Tibial artery (tissue), 4 donors: ENCODE data around the gene EDN2.

Source experiments
- DNase-seq, 2 donors: peaks; one replicate each; pipeline ENCODE4 v3.0.0-alpha.2; 2019
- H3K27ac ChIP-seq, 2 donors: fragments of 200-600 bp; sonication (generic) in 1 of 2; 1 replicate in 1 of 2; 2 replicates in 1 of 2; pipeline ENCODE4 v1.5.1; 2018 to 2019; ENCODE audit warnings: mild to moderate bottlenecking in 1 of 2
- H3K27me3 ChIP-seq, 2 donors: fragments of 200-600 bp; sonication (generic) in 1 of 2; one replicate each; pipeline versions ENCODE4 v1.5.1 to v1.6.0; 2016 to 2019
- H3K36me3 ChIP-seq, 3 donors: fragments of 200-600 bp; sonication (generic) in 2 of 3; one replicate each; pipeline ENCODE4 v1.5.1; 2016 to 2019; ENCODE audit warnings: mild to moderate bottlenecking in 2 of 3
- H3K4me1 ChIP-seq, 4 donors: fragments of 200-600 bp; sonication (generic) in 2 of 4; 1 replicate in 3 of 4; 2 replicates in 1 of 4; pipeline ENCODE4 v1.5.1; 2016 to 2019
- H3K4me3 ChIP-seq, 2 donors: fragments of 200-600 bp; sonication (generic) in 1 of 2; 1 replicate in 1 of 2; 2 replicates in 1 of 2; pipeline ENCODE4 v1.5.1; 2018 to 2019; ENCODE audit warnings: mild to moderate bottlenecking in 2 of 2
- H3K9me3 ChIP-seq, 3 donors: fragments of 200-600 bp; sonication (generic) in 1 of 3; one replicate each; pipeline ENCODE4 v1.5.1; 2016 to 2019
- CTCF ChIP-seq, 2 experiments: fragments of 200-600 bp in 1 of 2; fragments of 450-650 bp in 1 of 2; IDR thresholded peaks; one replicate each; pipeline ENCODE4 v1.5.1; 2017 to 2019; ENCODE audit warnings: antibody characterized with exemption in 2 of 2, mild to moderate bottlenecking in 1 of 2, moderate library complexity in 1 of 2
- intact Hi-C: fragments of 100-400 bp; cut with DNase I; formaldehyde crosslinking; loops from one replicate; pipeline ENCODE4 v1.15.0; 2023; ENCODE audit warnings: low total_unique reads

EDN2 gene

GRCh38 chr1:41510531-41511238, 26.2 kb upstream of the EDN2 start:
- no peak for TF ChIP-seq CTCF (IDR thresholded peaks at IDR 0.05)

GRCh38 chr1:41509270-41509671, 24.8 kb upstream of the EDN2 start:
- no peak for TF ChIP-seq CTCF (IDR thresholded peaks at IDR 0.05)
- Histone ChIP-seq H3K4me3 (no peak overlapping the region), H3K27ac (no peak overlapping the region), H3K36me3 (peaks cover 0 to 32% (median 0%) of the 10 kb centered on the region in 3 donors), H3K9me3 (no peaks in the 10 kb centered on the region), H3K27me3 (no peaks in the 10 kb centered on the region), H3K4me1 (peaks cover 0 to under 1% (median 0%) of the 10 kb centered on the region in 4 donors)
- DNase-seq = no peak
- intact Hi-C loops = no loop called here

More at GRCh38 chr1:41510531-41511238, 26.2 kb upstream of the EDN2 start:
- DNase-seq = no peak
- Histone ChIP-seq H3K27ac (no peak overlapping the region), H3K9me3 (no peaks in the 10 kb centered on the region), H3K36me3 (peaks cover 0 to 32% (median 0%) of the 10 kb centered on the region in 3 donors), H3K4me1 (peaks cover 0 to 15% (median 6%) of the 10 kb centered on the region in 4 donors), H3K27me3 (no peaks in the 10 kb centered on the region), H3K4me3 (no peak overlapping the region)
- intact Hi-C loops = loop anchor here (10.0 kb wide), 1 partner anchor 154 kb away; no protein-coding TSS in a partner anchor

- Histone ChIP-seq H3K27me3 (no peaks in the 10 kb centered on the region), H3K27ac (no peak overlapping the region), H3K4me1 (no peaks in the 10 kb centered on the region), H3K9me3 (no peaks in the 10 kb centered on the region), H3K4me3 (no peak overlapping the region), H3K36me3 (peaks cover 0 to 30% (median 0%) of the 10 kb centered on the region in 3 donors)
- no peak for TF ChIP-seq CTCF (IDR thresholded peaks at IDR 0.05)
- DNase-seq = no peak
- intact Hi-C loops = no loop called here
These were observed 23.8 kb upstream of the EDN2 start for GRCh38 chr1:41508290-41508689.

GRCh38 chr1:41507836-41508235, 23.4 kb upstream of the EDN2 start:
- Histone ChIP-seq H3K4me3 (no peak overlapping the region), H3K27ac (no peak overlapping the region), H3K36me3 (peaks cover 0 to 25% (median 0%) of the 10 kb centered on the region in 3 donors), H3K9me3 (no peaks in the 10 kb centered on the region), H3K4me1 (no peaks in the 10 kb centered on the region), H3K27me3 (no peaks in the 10 kb centered on the region)
- intact Hi-C loops = no loop called here
- no peak for TF ChIP-seq CTCF (IDR thresholded peaks at IDR 0.05)
- DNase-seq = no peak

GRCh38 chr1:41507110-41507720, 22.7 kb upstream of the EDN2 start:
- Histone ChIP-seq H3K4me3 (no peak overlapping the region), H3K4me1 (no peaks in the 10 kb centered on the region), H3K9me3 (no peaks in the 10 kb centered on the region), H3K36me3 (peaks cover 0 to 19% (median 0%) of the 10 kb centered on the region in 3 donors), H3K27me3 (no peaks in the 10 kb centered on the region), H3K27ac (no peak overlapping the region)
- no peak for DNase-seq
- intact Hi-C loops = no loop called here
- no peak for TF ChIP-seq CTCF (IDR thresholded peaks at IDR 0.05)
